Measurements from ENCODE around the gene MORN4.
"Not testable (repeated sequence)": the region's sequence is repeated elsewhere in the genome, so short reads cannot be mapped to it uniquely, and the experiment has no call there.

MORN4 gene

DNA sequence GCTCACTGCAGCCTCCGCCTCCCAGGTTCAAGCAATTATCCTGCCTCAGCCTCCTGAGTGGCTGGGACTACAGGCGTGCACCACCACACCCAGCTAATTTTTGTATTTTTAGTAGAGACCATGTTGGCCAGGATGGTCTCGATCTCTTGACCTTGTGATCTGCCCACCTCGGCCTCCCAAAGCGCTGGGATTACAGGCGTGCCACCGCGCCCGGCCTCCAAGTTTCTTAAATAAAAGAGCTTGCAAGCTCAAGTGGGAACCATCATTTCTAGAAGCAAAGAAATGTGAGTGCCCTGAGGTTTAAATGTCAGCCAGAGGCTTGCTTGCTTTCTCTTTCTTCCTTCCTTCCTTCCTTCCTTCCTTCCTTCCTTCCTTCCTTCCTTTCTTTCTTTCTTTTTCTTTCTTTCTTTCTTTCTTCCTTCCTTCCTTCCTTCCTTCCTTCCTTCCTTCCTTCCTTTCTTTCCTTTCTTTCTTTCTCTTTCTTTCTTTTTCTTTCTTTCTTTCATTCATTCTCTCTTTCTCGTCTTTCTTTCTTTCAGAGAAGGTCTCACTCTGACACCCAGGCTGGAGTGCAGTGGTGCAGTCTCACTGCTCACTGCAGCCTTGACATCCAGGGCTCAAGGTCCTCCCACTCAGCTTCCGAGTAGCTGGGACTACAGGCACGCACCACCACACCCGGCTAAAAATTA lies 9.3 kb upstream of the MORN4 start:
- in situ Hi-C loops (cut with HindIII; ENCODE audit: low sequenced_read_pairs) = not testable (repeated sequence)

- in situ Hi-C loops (cut with HindIII; ENCODE audit: low sequenced_read_pairs) = no loop called here
Measured at GRCh38 chr10:97640868-97641811, 7.8 kb upstream of the MORN4 start.

DNA sequence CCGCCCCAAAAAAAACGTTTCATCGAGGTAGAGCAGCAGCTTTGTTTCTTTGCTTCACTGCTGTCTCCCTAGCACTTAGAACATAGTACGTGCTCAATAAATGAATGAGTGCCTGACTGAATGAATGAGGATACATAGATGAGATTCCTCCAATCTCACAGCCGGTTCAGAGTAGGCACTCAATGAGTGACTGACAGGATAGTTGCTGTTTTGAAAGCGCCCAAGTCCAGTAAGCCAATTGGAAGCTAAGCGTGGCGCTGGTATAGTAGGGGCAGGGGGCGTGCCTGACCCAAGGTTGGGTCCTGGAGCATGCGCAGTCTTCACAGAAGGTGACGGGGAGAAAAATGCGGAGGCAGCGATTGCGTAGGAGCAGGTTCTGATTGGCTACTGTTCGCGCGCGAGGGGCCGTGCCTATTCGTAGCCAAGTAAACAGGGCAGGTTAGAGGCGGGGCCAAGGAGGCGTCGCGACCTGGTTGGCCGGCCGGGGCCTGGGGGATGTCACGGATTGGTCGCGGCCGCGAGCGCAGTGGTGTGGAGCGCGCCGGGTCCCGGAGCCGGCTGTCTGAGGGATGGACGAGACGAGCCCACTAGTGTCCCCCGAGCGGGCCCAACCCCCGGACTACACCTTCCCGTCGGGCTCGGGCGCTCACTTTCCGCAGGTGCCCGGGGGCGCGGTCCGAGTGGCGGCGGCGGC lies 7.0 kb upstream of the MORN4 start, which contains the start of gene PI4K2A:
PI4K2A (plus strand) TSS at position 498 of the 694 bp plus-strand sequence; CDS start at position 570, 72 bp downstream.
- in situ Hi-C loops (cut with HindIII; ENCODE audit: low sequenced_read_pairs) = no loop called here

GRCh38 chr10:97639090-97639489 lies 5.8 kb upstream of the MORN4 start:
- in situ Hi-C loops (cut with HindIII; ENCODE audit: low sequenced_read_pairs) = not testable (repeated sequence)

DNA sequence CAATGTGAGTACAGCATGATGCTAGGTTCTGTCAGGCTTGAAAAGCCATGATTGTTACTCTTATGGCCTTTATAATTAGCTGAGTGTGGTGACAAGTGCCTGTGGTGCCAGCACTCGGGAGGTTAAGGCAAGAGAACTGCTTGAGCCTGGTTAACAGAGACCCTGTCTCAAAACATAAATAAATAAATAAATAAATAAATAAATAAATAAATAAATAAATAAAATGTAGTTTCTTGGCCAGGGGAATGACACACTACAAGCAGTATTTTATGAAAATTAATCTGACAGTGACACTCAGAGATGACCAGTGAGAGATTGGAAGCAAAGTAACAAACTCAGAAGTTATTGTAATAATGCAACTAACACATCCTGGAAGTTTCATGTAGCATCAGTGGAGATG lies 2.3 kb upstream of the MORN4 start:
- in situ Hi-C loops (cut with HindIII; ENCODE audit: low sequenced_read_pairs) = no loop called here

- in situ Hi-C loops (cut with HindIII; ENCODE audit: low sequenced_read_pairs) = no loop called here
Measured at GRCh38 chr10:97633921-97634320, 621 bp upstream of the MORN4 start.

DNA sequence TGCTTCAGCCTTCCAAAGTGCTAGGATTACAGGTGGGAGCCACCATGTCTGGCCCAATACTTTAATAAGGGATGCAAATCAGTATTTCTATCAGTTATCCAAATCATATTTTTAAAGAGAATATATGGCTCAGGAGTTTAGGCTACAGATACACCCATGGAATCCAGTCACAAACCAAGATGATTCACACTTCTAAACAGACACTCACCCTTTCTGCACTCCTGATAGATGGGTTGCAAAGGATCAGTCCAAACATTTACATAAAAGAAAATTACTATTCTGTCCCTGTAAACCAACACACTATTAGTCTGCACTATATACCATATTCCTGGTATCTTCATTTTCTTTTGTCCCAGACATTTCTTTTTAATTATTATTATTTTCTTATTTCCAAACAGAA lies 2.2 kb downstream of the MORN4 start:
- in situ Hi-C loops (cut with HindIII; ENCODE audit: low sequenced_read_pairs) = no loop called here

DNA sequence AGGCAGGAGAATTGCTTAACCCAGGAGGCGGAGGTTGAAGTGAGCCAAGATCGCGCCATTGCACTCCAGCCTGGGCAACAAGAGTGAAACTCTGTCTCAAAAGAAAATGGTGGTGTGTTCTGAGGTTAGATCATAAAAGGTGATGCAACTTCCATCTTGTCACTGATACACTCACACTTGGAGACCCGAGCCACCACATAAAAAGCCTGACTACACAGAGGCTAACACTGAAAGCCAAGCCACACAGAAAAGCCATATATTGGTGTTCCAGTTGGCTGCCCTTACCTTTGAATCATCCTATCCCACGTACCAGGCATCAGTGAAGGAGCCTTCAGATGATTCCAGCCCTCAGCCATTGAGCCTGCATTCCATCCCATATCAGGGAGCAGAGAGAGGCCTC lies 4.0 kb downstream of the MORN4 start:
- in situ Hi-C loops (cut with HindIII; ENCODE audit: low sequenced_read_pairs) = no loop called here

- in situ Hi-C loops (cut with HindIII; ENCODE audit: low sequenced_read_pairs) = no loop called here
Measured at GRCh38 chr10:97628228-97628627, 5.1 kb downstream of the MORN4 start.

GRCh38 chr10:97627731-97628130 lies 5.6 kb downstream of the MORN4 start:
- in situ Hi-C loops (cut with HindIII; ENCODE audit: low sequenced_read_pairs) = no loop called here

DNA sequence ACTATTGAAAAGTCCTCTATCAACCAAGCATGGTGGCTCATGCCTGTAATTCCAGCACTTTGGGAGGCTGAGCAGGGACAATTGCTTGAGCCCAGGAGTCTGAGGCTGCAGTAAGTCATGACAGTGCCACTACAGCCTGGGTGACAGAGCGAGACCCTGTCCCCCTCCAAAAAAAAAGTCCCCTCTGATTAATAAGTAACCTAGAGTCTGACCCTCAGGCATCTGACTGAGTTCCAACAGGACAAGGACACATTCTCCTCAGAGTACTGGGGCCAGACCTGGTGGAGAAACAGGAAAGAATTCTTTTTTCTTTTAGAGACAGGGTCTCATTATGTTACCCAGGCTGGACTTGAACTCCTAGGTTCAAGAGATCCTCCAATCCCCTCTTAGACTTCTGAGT lies 10.0 kb downstream of the MORN4 start:
- in situ Hi-C loops (cut with HindIII; ENCODE audit: low sequenced_read_pairs) = no loop called here

GRCh38 chr10:97618733-97619132 lies 14.6 kb downstream of the MORN4 start:
- in situ Hi-C loops (cut with HindIII; ENCODE audit: low sequenced_read_pairs) = no loop called here

DNA sequence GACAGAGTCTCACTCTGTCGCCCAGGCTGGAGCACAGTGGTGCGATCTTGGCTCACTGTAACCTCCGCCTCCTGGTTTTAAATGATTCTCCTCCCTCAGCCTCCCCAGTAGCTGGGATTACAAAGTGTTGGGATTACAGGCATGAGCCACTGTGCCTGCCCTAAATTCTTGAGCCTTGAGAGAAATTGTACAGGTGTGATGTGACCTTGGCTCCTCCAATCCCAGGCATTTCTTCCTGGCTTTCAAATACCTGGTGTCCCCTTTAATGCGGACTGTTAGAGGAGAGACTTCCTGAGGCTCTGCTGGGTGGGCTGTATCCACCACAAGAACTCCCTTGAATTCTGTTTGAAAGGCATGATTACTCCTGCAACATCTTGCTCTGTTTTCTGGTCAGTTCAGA lies 15.0 kb downstream of the MORN4 start:
- in situ Hi-C loops (cut with HindIII; ENCODE audit: low sequenced_read_pairs) = no loop called here

DNA sequence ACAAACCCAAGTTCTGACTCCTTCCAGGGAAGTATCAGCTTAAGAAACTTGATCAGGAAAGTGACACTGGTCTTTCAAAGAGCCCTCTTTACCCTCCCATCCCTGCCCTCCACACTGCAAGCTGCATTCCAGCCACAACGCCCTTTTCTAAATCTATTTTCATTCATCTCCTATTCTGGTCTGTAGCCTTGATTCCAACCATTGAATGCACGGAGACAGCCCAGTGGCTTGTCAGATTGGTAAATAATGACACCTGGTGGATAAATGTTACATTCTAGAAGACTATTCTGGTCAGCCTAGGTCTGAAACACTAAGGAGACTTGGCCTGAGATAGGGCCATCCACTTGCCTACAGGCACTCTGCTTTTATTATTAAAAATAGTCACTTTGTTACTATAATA lies 20.9 kb downstream of the MORN4 start:
- in situ Hi-C loops (cut with HindIII; ENCODE audit: low sequenced_read_pairs) = no loop called here

GRCh38 chr10:97611473-97611872 lies 21.8 kb downstream of the MORN4 start:
- in situ Hi-C loops (cut with HindIII; ENCODE audit: low sequenced_read_pairs) = no loop called here

DNA sequence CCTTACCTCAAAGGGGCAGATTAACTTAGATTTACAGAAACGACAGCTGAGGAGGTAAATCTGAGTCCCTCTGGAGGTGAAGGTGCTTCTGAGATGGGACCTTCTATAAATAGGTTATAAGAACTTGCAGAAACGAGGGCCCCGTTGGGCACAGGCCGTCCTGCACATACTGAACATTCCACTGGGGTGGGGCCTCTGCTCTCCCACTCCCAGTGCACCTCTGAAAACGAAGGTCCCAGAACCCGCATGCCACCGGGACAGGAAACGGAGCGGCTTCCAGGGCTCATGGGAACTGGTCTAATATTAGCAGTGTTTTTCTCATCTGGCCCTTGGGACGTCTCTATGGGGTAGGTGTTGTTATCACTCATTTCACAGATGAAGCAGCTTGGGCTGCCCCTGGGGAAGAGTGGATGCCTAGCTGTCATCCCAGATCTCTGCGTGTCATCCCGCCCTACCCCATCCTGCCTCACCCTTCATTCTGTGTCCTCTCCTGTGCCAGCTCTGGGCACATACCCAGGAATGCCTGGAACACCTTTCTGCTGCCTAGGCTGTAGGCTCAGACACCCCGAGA lies 24.2 kb downstream of the MORN4 start:
- in situ Hi-C loops (cut with HindIII; ENCODE audit: low sequenced_read_pairs) = no loop called here

DNA sequence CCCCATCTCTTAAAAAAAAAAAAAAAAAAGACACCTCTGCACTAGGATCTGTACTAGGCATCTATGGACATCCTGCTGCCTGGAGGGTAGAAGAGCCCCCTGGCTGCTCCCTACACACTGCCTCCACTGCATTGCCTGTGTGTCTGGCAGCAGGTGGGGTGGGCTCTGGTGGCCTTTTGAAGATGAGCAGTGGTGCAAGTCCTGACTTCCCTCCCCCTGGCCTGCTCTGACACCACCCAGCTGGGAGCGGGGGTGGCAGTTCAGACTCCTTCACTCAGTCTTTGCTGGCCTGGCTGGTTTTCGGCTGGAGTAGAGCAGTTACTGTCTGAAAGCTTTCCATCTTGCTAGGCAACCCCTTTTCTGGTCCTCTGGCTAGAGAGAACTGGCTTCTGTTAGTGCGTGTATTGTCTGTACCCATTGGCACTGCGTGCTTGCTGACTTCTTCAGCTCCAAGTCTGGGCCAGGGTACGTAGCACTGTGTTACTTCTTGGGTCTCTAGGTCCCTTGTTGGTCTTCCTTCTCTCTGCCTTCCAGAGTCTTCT lies 26.1 kb downstream of the MORN4 start:
- in situ Hi-C loops (cut with HindIII; ENCODE audit: low sequenced_read_pairs) = no loop called here

GRCh38 chr10:97601268-97602215 lies 31.8 kb downstream of the MORN4 start:
- in situ Hi-C loops (cut with HindIII; ENCODE audit: low sequenced_read_pairs) = no loop called here

- in situ Hi-C loops (cut with HindIII; ENCODE audit: low sequenced_read_pairs) = no loop called here
Measured at GRCh38 chr10:97600616-97601015, 32.7 kb downstream of the MORN4 start.

- in situ Hi-C loops (cut with HindIII; ENCODE audit: low sequenced_read_pairs) = loop anchor here (5.0 kb wide), 1 partner anchor 37 kb away; no protein-coding TSS in a partner anchor
Measured at GRCh38 chr10:97599272-97599619, 34.1 kb downstream of the MORN4 start.

Data from endothelial cell of hepatic sinusoid (primary cell).